K562 (cell line): ENCODE results near the gene IGF2R. TPM values are rescaled to one million over a fixed set of nuclear protein-coding genes. Genes with fewer than 3 reads are reported as not detected.
A peak's percentile ranks its signal among the peaks of the same experiment; 100 is the strongest.

ENCODE experiments used
- BDP1 ChIP-seq: IDR thresholded peaks from 3 replicates; pipeline ENCODE4 v1.6.1; 2011; ENCODE audit not compliant: insufficient read length, insufficient read depth
- HOMEZ ChIP-seq: fragments of 250-450 bp; sonication (Bioruptor Pico); IDR thresholded peaks from 2 replicates; pipeline ENCODE4 v1.4.0; 2020; ENCODE audit warnings: mild to moderate bottlenecking, moderate library complexity
- PHB ChIP-seq: fragments of 250-450 bp; sonication (Bioruptor Pico); IDR thresholded peaks from 2 replicates; pipeline ENCODE4 v1.5.0; 2021
- RNF219 ChIP-seq: fragments of 250-450 bp; sonication (Bioruptor Pico); IDR thresholded peaks from 2 replicates; pipeline ENCODE4 v1.5.0; 2022; ENCODE audit warnings: mild to moderate bottlenecking
- SETDB1 ChIP-seq: IDR thresholded peaks from one replicate; pipeline ENCODE4 v1.6.1; 2012; ENCODE audit warnings: low read length, control low read depth, inconsistent platforms
- SMARCA5 ChIP-seq: fragments of 450-650 bp; IDR thresholded peaks from 2 replicates; pipeline ENCODE4 v1.6.1; 2016
- TEAD2 ChIP-seq: fragments of 450-650 bp; IDR thresholded peaks from 2 replicates; pipeline ENCODE4 v1.6.1; 2016; ENCODE audit warnings: missing genetic modification characterization, control low read depth, missing compliant biosample characterization
- YBX1 ChIP-seq: fragments of 450-650 bp; IDR thresholded peaks from 2 replicates; pipeline ENCODE4 v1.7.1; 2016; ENCODE audit warnings: mild to moderate bottlenecking
- ZBTB33 ChIP-seq: sonication (generic); formaldehyde crosslinking; IDR thresholded peaks from 2 replicates; pipeline ENCODE4 v1.8.1; 2023; ENCODE audit warnings: mild to moderate bottlenecking, missing genetic modification reagents
- ZNF57 ChIP-seq: fragments of 450-650 bp; formaldehyde crosslinking; IDR thresholded peaks from 2 replicates; pipeline ENCODE4 v1.4.0; 2020; ENCODE audit warnings: mild to moderate bottlenecking, moderate library complexity
- ZNF583 ChIP-seq: fragments of 250-450 bp; sonication (Bioruptor Pico); IDR thresholded peaks from 2 replicates; pipeline ENCODE4 v1.4.0; 2020
- polyA plus RNA-seq, 8 experiments: library from polyadenylated mRNA; depleted of rRNA in 4 of 8; stranded (reverse) in 5 of 8; unstranded in 3 of 8; fragments of >200 nt; fragmentation: Nextera tagmentation in 2 of 8; fragmentation: Illumina TruSeq in 1 of 8; extraction: Ambion mirVana in 2 of 8; extraction: Trizol in 1 of 8; gene quantifications; 2 replicates each; pipeline versions ENCODE4 v1.2.1 to v1.2.3, GENCODE V29; 2011 to 2014; ENCODE audit warnings: inconsistent platforms in 1 of 8, missing spikeins in 1 of 8
- total RNA-seq, 7 experiments: library from RNA; depleted of rRNA in 6 of 7; stranded (reverse); fragments of >200 nt in 6 of 7; fragmentation: Illumina TruSeq in 2 of 7; extraction: Trizol in 2 of 7; gene quantifications; 2 replicates each; pipeline versions ENCODE4 v1.2.1 to v1.2.3, GENCODE V29; 2011 to 2021; ENCODE audit warnings: low replicate concordance in 1 of 7

The IGF2R gene
- total and polyA plus RNA-seq, 9 of the 15 experiments (the other 6 are each of a cell fraction or from before 2014, with no cell fraction given) = 3.5 to 92.3 (median 34.5) TPM

GRCh38 chr6:160101277-160102205 is 132.7 kb downstream of the IGF2R start (continued):
- TF ChIP-seq ZNF57 (CRISPR knock-in tag) = no peak
- no peak for TF ChIP-seq HOMEZ (CRISPR knock-in tag)
- peak; percentile 72; the same call in 1 of the 2 replicates for TF ChIP-seq SMARCA5
- no peak for TF ChIP-seq YBX1
- peak; percentile 39; the same call in 1 of the 2 replicates for TF ChIP-seq TEAD2
- TF ChIP-seq ZNF583 (CRISPR knock-in tag) = peak; percentile 72; the same call in 1 of the 2 replicates
- no peak for TF ChIP-seq PHB (CRISPR knock-in tag)
- peak; percentile 54; the same call in 1 of the 2 replicates for TF ChIP-seq ZBTB33 (CRISPR knock-in tag)
- TF ChIP-seq BDP1 = no peak
- no peak for TF ChIP-seq SETDB1
- no peak for TF ChIP-seq RNF219 (CRISPR knock-in tag)
